Activated B cell treated with CpG ODN at 0.5 μM for 24 hours (primary cell): ENCODE measurements around the gene ADIG. TPM values are rescaled to one million over a fixed set of nuclear protein-coding genes. Genes with fewer than 3 reads are reported as not detected.

Source experiments
- ATAC-seq: fragments of 200-7000 bp; cut with Tn5 transposase; one replicate; pipeline ENCODE4 v1.10.0; 2021; ENCODE audit warnings: low read depth, mild to moderate bottlenecking, moderate library complexity
- CTCF ChIA-PET: fragments of 350-600 bp; sonication (Branson Sonifier 250); formaldehyde crosslinking; loops from one replicate; lab custom pipeline; 2021; ENCODE audit warnings: antibody characterized with exemption; lab: Charles Lee
- POLR2A ChIA-PET: fragments of 350-600 bp; sonication (Branson Sonifier 250); formaldehyde crosslinking; loops from one replicate; lab custom pipeline; 2021; ENCODE audit warnings: antibody characterized with exemption; lab: Charles Lee
- DNase-seq: peaks from one replicate; pipeline ENCODE4 v3.0.0; 2022
- H3K27ac Mint-ChIP-seq: one replicate; pipeline ENCODE4 v1.8.0; 2020; ENCODE audit warnings: mixed read lengths
- H3K27me3 Mint-ChIP-seq: one replicate; pipeline ENCODE4 v1.8.0; 2021; ENCODE audit warnings: mixed read lengths
- H3K36me3 Mint-ChIP-seq: one replicate; pipeline ENCODE4 v1.8.0; 2021; ENCODE audit warnings: low read depth, mixed read lengths
- H3K4me1 Mint-ChIP-seq: one replicate; pipeline ENCODE4 v1.8.0; 2021; ENCODE audit warnings: mixed read lengths
- H3K4me3 Mint-ChIP-seq: one replicate; pipeline ENCODE4 v1.8.0; 2020; ENCODE audit warnings: mild to moderate bottlenecking, mixed read lengths
- H3K9me3 Mint-ChIP-seq: one replicate; pipeline ENCODE4 v1.8.0; 2020; ENCODE audit warnings: mixed read lengths
- CTCF ChIP-seq: fragments of 200-600 bp; IDR thresholded peaks from one replicate; pipeline ENCODE4 v1.8.0; 2022; ENCODE audit warnings: antibody characterized with exemption, mild to moderate bottlenecking
- intact Hi-C: fragments of 100-400 bp; cut with micrococcal nuclease; formaldehyde crosslinking; loops from one replicate; pipeline ENCODE4 v1.15.1; 2024
- total RNA-seq: library from RNA; stranded (reverse); gene quantifications from 2 replicates; pipeline ENCODE4 v1.2.3, GENCODE V29; 2022

ADIG gene
- total RNA-seq, 1 donor from 2014 or later, result not detected

GRCh38 chr20:38599410-38599882 lies 18.4 kb downstream of the ADIG start:
- intact Hi-C loops, result no loop called here
- CTCF ChIA-PET, result no interaction called here
- H3K4me1 Mint-ChIP-seq, result peaks cover 5% of the 10 kb centered on the region
- TF ChIP-seq CTCF, result no peak
- no peak overlapping the region for H3K27ac Mint-ChIP-seq
- H3K36me3 Mint-ChIP-seq, result no peaks in the 10 kb centered on the region
- DNase-seq (no peak), ATAC-seq (no peak)
- H3K4me3 Mint-ChIP-seq, result no peak overlapping the region
- no peaks in the 10 kb centered on the region for H3K9me3 Mint-ChIP-seq
- H3K27me3 Mint-ChIP-seq, result peaks cover 52% of the 10 kb centered on the region
- POLR2A ChIA-PET, result no interaction called here

GRCh38 chr20:38600057-38600456 lies 19.1 kb downstream of the ADIG start:
- Mint-ChIP-seq H3K4me1 (peaks cover 5% of the 10 kb centered on the region), H3K9me3 (no peaks in the 10 kb centered on the region), H3K4me3 (no peak overlapping the region), H3K36me3 (no peaks in the 10 kb centered on the region), H3K27me3 (peaks cover 55% of the 10 kb centered on the region), H3K27ac (no peak overlapping the region)
- ChIA-PET POLR2A (no interaction called here), CTCF (no interaction called here)
- intact Hi-C loops, result no loop called here
- no peak for ATAC-seq
- TF ChIP-seq CTCF, result no peak
- DNase-seq, result no peak

- intact Hi-C loops, result no loop called here
- Mint-ChIP-seq H3K27me3 (peaks cover 63% of the 10 kb centered on the region), H3K4me3 (no peak within 1 kb of the TSS), H3K27ac (no peak within 1 kb of the TSS), H3K4me1 (peaks cover 5% of the 10 kb centered on the region), H3K9me3 (no peaks in the 10 kb centered on the region), H3K36me3 (no peaks in the 10 kb centered on the region)
- ATAC-seq (no peak), DNase-seq (no peak)
- ChIA-PET CTCF (no interaction called here), POLR2A (no interaction called here)
- TF ChIP-seq CTCF, result no peak
Observed at GRCh38 chr20:38601216-38602184, 20.5 kb downstream of the ADIG start, which contains the start of gene ARHGAP40. ARHGAP40 (plus strand) TSS chr20:38601809.

GRCh38 chr20:38602185-38602581 lies 21.2 kb downstream of the ADIG start:
- no peaks in the 10 kb centered on the region for H3K9me3 Mint-ChIP-seq
- H3K27ac Mint-ChIP-seq, result no peak overlapping the region
- no peak for TF ChIP-seq CTCF
- H3K36me3 Mint-ChIP-seq, result no peaks in the 10 kb centered on the region
- intact Hi-C loops, result no loop called here
- CTCF ChIA-PET, result no interaction called here
- DNase-seq, result no peak
- peaks cover 64% of the 10 kb centered on the region for H3K27me3 Mint-ChIP-seq
- ATAC-seq, result no peak
- POLR2A ChIA-PET, result no interaction called here
- H3K4me1 Mint-ChIP-seq, result peaks cover 5% of the 10 kb centered on the region
- H3K4me3 Mint-ChIP-seq, result no peak overlapping the region

GRCh38 chr20:38603286-38603685 lies 22.3 kb downstream of the ADIG start:
- peaks cover 8% of the 10 kb centered on the region for H3K4me1 Mint-ChIP-seq
- no peaks in the 10 kb centered on the region for H3K9me3 Mint-ChIP-seq
- CTCF ChIA-PET, result no interaction called here
- peaks cover 62% of the 10 kb centered on the region for H3K27me3 Mint-ChIP-seq
- no peak overlapping the region for H3K27ac Mint-ChIP-seq
- no peaks in the 10 kb centered on the region for H3K36me3 Mint-ChIP-seq
- DNase-seq (no peak), ATAC-seq (no peak)
- POLR2A ChIA-PET, result no interaction called here
- TF ChIP-seq CTCF, result no peak
- H3K4me3 Mint-ChIP-seq, result no peak overlapping the region
- intact Hi-C loops, result no loop called here
